ENCODE data around the gene ECPAS.
"Not testable (repeated sequence)": the region's sequence is repeated elsewhere in the genome, so short reads cannot be mapped to it uniquely, and the experiment has no call there.

The ECPAS gene

GRCh38 chr9:111475195-111475594 lies 9.0 kb downstream of the ECPAS start:
- no peak for ATAC-seq

- no peak for ATAC-seq
Observed at GRCh38 chr9:111474385-111474784, 9.8 kb downstream of the ECPAS start.

GRCh38 chr9:111467778-111468367 lies 16.3 kb downstream of the ECPAS start:
- no peak for ATAC-seq

GRCh38 chr9:111463048-111463447 lies 21.1 kb downstream of the ECPAS start:
- ATAC-seq: no peak

- ATAC-seq: no peak
Observed at GRCh38 chr9:111458139-111459009, 25.8 kb downstream of the ECPAS start.

- no peak for ATAC-seq
Observed at GRCh38 chr9:111456529-111456928, 27.7 kb downstream of the ECPAS start.

- no peak for ATAC-seq
Observed at GRCh38 chr9:111455638-111456037, 28.5 kb downstream of the ECPAS start.

GRCh38 chr9:111454751-111455150 lies 29.4 kb downstream of the ECPAS start:
- no peak for ATAC-seq

- ATAC-seq: no peak
Observed at GRCh38 chr9:111451570-111451969, 32.6 kb downstream of the ECPAS start.

GRCh38 chr9:111450124-111450523 lies 34.1 kb downstream of the ECPAS start:
- ATAC-seq: no peak

- no peak for ATAC-seq
Observed at GRCh38 chr9:111449705-111450104, 34.5 kb downstream of the ECPAS start.

- not testable (repeated sequence) for ATAC-seq
Observed at GRCh38 chr9:111445799-111446198, 38.4 kb downstream of the ECPAS start.

- no peak for ATAC-seq
Observed at GRCh38 chr9:111443454-111443853, 40.7 kb downstream of the ECPAS start.

GRCh38 chr9:111442360-111443027 lies 41.7 kb downstream of the ECPAS start:
- no peak for ATAC-seq

- ATAC-seq: no peak
Observed at GRCh38 chr9:111440226-111440625, 44.0 kb downstream of the ECPAS start.

GRCh38 chr9:111438541-111439235 lies 45.5 kb downstream of the ECPAS start:
- no peak for ATAC-seq

- ATAC-seq: no peak
Observed at GRCh38 chr9:111436571-111436970, 47.6 kb downstream of the ECPAS start.

GRCh38 chr9:111433082-111433481 lies 51.1 kb downstream of the ECPAS start:
- no peak for ATAC-seq

GRCh38 chr9:111431684-111432083 lies 52.5 kb downstream of the ECPAS start:
- ATAC-seq: no peak

GRCh38 chr9:111429175-111429574 lies 55.0 kb downstream of the ECPAS start:
- ATAC-seq: no peak

- peak; percentile 81 to 91 for ATAC-seq
Observed at GRCh38 chr9:111427186-111427585, 57.0 kb downstream of the ECPAS start.

- ATAC-seq: no peak
Observed at GRCh38 chr9:111423389-111423788, 60.8 kb downstream of the ECPAS start.

- ATAC-seq: no peak
Observed at GRCh38 chr9:111414406-111414805, 69.8 kb downstream of the ECPAS start.
